Activated T-helper 1 cell treated with Interleukin-2 at 50 U/mL for 16 hours (primary cell): ENCODE measurements around the gene IL31RA.

Experiments used
- DNase-seq: peaks from one replicate; pipeline ENCODE4 v3.0.0-alpha.2; 2020; ENCODE audit warnings: low read depth

IL31RA gene

DNA sequence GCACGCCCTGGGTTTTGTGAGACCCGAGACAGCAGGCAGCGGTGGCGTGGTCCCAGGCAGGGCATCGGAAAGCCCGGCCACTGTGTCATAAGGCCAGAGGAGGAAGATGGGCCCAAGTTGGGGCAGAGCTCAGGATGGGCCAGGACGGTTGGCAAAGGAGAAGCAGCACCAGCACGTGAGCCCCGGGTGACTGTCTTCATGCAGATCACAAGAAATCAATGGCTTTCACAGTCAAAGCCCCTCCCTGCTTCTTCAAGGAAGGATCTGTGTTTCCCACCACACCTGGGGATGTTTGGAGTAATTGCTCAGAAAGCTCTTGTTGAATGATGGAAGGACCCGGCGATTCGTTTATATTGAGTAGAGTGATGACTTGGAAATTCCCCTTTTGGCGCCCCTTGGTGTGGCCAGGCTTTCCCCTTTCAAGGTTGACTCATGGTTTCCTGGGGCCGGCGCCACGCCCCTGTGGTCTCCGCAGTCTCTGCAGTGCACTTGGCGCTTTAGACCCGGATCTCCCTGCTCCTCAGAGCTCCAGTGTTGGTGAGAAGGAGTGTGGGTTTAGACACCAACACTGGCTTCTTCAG, 52.1 kb downstream of the IL31RA start:
- peak; percentile 31 for DNase-seq

DNA sequence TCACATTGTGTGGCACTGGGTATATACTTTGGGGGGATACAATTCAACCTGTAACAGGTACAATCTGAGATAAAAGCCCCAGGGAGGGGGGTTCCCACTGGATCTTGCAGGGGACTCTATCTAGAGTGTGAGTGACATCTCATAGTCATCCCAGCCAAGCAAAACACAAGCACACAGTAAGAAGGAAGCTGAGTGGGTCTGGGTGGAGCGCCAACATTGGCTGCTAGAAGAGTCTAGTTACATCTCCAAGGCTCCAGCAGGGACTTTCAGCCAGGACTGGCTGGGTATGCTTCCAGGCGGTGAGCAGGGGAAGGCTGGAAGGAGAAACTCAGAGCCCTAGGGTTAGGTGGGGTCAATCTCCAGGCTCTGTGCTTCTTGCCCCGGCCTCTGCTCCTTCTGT, 53.0 kb downstream of the IL31RA start:
- DNase-seq = no peak

DNA sequence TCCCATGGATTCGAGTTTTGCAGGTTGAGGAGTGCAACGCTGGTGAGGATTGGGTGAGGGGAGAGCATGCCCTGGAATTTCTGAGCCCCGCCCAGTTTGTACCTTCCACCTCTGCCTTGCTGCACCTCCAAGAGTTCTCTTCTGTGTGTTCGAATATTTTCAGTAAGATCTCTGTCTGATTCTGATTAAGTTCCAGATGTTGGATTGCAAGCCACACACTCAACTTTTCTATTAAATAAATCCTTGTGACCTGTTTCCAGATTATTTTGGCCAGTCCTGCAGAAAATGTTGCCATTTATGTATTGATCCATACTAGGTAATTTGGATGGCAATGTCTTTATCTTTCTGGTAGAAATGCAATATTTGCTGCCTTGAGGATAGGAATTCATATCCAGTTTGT, 54.1 kb downstream of the IL31RA start:
- no peak for DNase-seq

DNA sequence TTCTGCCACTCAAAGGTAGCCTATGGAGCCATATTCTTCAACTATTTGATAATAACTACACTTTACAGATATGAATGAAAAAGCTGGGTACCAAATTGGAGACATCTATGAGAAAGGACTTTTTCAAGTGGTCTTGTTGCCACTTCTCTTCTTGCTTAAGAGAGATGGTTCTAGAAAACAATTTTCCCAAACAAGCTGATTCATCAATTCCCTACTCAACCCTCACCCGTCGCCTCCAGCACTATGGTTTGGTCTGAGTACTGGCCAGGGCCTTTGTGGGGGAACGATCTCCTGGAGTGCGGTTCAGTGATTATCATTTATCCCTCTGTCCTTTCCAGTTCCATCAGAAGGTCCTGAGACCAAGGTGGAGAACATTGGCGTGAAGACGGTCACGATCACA, 56.8 kb downstream of the IL31RA start:
- DNase-seq = no peak

DNA sequence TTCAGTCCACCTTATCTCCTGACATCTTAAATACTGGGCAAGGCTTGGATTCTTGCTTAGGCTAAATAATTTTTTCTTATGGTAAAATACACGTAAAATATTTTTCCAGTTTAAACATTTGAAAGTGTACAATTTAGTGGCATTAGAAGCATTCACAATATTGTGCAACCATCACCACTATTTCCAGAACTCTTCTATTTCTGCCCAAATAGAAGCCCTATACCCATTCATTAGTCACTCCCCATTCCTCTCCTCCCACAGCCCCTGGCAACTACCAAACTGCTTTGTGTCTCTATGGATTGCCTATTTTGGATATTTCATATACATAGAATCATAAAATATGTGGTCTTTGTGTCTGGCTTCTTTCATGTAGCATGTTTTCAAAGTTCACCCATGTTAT, 57.6 kb downstream of the IL31RA start:
- DNase-seq = no peak

DNA sequence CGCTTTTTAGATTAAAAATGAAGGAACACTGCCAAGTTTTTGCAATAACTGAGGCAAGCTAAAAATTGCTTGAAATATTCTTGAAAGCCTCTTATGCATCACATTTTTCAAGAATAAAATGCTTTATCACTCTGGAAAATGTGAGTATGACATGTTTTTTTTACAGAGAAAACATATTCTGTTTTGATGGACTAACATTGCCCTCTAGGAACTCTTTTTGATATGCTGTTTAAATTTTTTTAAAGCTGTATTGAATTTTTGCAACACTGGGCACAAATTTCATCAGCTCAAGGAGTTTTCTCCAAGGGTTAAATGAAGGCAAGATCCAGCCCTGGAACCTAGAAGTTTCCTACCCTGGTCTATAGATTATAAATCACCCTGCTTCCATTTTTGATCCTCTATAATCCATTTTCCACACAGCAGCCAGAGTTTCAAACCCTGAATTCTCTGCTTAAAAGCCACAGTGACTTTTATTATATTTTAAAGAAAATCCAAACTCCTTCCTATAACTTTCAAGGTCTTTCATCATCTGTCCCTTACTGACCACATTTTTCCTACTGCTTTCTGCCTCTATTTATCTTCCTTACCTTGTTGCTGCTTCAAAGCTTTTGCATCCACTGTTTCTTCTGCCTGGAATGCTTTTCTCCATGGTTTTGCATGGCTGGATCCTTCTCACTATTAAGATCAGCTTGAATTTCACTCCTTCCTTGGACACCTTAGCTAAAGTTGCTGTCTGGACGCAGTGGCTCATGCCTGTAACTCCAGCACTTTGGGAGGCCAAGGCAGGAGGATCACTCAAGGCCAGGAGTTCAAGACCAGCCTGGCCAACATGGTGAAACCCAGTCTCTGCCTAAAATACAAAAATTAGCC, 60.9 kb downstream of the IL31RA start:
- DNase-seq = no peak

DNA sequence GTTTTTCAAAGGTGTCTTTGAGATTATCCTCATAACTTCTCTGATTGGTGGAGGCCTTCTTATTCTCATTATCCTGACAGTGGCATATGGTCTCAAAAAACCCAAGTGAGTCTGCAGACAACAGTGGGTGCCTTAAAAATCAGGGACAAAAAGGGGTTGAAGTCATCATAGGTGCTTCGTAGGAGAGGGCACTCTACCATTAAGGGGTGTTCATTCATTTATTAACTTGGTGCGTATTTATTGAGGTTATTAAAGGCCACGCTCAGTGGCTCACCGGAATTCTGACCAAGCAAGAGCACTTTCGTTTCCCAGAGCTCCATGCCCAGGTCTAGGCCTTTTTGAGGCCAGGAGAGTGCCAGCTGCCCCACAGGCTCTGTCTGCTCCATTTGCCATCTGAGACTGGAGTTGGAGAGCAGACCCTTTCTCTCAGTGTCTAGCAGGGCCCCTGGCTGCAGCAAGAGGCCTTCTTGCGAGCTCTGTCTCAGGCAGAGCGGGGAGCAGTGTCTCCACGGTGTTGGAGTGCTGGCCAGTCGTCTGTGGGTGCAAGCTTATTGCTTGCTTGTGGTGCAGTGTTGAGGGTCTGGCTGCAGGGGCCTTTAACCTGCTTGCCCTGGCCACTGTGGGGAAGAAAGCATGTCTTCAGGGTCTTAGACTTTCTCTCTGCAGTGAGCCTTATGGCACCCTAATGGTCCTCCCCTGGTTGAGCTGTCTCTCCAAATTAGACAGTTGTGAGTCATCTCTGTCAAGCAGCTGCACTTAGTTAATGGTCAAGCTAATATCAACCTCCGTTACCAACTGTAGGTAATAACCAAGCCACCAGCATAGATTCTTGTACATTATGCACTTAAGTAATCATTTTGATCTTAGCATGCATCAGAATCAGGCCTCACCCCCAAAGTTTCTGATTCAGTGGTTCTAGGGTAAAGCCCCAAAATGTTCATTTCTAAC, 62.6 kb downstream of the IL31RA start:
- no peak for DNase-seq

DNA sequence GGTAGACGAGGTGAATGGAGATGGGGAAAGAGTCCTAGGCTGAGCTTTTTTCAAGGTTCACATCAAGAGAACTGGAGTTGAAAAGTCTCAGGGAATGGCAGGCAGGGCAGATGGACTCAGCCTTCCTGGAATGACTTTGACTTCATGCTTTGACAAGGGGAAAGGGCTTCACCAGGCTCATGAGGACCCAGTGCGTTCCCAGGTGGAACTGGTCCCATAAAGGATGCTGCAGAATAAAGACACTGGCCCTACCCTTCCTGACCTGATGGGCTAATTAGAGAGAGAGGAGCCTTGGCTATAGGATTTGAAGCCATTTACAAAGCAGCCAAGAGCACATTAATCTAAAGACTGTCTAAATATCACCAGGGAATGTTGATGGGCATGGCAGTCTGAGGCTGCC, 63.8 kb downstream of the IL31RA start:
- no peak for DNase-seq

DNA sequence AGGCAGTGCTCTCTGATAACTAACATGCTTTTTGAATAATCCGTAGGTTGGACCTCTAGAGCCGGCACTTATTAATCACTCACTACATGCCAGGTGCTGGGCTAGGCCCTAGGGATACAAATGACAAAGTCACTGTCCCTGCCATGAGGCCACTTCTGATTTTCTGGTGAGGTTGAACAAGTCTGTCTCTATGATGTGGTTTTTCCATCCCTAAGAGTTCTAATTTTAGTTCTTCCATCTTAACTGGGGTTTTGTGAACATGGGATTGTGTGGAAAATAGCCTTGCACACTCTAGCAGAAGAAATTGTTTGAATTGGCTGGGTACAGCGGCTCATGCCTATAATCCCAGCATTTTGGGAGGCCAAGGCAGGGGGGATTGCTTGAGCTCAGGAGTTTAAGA, 64.6 kb downstream of the IL31RA start:
- DNase-seq = no peak

DNA sequence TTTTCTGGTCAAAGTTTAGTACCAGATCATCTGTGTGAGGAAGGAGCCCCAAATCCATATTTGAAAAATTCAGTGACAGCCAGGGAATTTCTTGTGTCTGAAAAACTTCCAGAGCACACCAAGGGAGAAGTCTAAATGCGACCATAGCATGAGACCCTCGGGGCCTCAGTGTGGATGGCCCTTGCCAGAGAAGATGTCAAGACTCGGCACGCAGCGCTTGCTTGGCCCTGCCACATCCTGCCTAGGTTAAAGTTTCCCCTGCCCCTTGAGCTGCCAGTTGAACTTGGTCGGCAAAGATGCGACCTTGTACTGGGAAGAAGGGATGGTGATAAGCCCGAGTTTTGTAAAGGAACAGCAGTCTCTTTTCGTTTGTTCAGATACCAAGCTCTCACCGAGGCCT, 65.8 kb downstream of the IL31RA start:
- no peak for DNase-seq

DNA sequence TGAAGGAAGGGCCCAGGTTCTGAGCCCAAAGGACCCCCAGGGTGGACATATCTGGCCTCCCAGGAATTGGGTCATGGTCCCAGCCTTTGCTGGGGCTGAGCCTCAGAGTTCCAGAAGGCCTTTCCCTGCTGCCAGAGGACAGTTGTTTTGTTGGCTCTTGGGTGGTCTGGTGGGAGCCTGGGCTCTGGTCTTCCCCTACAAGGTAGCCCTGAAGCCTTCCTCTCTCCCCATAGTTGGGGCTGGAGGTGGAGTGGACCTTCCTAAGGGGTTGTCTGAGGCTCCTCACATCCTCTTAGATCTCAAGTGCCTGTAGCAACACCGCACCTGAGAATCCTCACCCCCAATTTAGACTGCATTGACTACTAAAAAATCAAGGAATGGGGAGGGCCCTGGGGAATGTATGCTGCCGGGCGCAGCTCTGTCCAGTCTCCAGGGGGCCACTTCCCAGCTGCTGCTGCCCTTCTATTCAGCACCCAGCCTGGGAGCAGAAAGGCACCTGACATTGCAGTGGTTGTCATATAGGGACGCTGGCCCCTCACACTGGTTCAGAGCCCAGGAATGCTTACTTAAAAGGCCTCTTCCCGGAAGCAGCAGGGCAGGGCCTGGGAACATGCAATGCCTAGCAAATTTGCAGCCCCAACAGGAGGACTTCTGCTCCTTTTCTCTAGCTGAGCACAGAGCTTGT, 66.4 kb downstream of the IL31RA start:
- no peak for DNase-seq

DNA sequence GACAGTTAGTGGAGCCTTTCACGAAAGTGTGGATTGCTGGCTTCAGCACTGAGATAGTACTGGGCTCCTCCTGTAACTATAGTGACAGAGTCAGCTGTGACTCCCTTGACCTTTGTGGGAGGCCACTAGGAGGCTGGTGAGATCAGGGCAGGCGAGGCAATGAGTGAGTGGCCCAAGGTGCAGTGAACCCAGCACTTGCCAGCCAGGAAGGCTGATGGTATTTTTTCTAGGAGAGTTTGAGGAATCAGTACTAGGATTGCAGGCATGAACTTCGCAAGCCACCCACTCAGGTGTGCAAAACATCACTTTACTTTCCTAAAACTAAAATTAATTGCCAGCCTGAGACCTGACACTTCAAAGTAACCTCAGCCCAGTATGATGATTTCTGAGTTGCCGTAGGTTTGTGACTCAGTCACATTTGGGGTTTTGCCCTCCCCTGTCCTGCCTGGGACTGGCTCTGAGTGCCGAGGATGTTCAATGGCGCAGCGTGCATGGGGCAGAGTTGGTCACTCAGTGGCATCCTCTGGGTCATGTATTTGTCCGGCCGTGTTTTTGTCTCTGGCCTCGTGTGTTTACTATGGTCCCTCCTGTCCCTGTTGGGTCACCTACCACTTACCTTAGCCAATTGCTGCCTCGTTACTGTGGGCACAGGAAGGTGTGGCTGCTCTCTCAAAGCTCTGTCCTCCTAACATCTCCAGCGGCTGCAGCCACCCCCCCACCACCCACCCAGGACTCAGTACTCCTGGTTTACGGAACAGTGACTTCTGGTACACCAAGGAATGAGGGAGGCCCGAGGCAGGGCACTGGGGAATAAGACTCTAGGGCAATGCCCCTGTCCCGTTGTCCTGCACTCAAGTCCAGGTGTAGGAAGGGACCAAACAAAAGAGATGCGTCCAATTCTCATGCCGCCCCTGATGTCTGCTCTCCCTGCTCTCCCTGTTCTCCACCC, 67.2 kb downstream of the IL31RA start:
- no peak for DNase-seq

DNA sequence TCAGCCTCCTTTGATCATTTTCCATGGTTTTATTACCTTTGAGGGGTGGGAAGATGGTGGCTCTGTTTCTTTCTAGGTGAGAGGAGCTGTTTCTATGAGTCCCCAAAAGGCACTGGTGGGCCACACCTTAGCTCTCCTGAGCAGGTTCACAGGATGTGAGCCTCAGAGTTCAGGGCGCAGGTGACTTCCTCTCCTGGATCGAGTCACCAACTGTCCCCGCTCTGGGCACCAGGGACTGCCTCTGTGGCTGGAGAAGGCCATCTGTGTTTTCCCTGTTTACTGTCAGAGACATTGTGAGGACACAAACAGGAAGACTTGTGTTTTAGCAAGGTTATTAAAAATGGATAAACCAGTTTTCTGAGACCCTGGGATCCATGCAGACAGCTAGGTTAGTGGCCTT, 68.5 kb downstream of the IL31RA start:
- no peak for DNase-seq

DNA sequence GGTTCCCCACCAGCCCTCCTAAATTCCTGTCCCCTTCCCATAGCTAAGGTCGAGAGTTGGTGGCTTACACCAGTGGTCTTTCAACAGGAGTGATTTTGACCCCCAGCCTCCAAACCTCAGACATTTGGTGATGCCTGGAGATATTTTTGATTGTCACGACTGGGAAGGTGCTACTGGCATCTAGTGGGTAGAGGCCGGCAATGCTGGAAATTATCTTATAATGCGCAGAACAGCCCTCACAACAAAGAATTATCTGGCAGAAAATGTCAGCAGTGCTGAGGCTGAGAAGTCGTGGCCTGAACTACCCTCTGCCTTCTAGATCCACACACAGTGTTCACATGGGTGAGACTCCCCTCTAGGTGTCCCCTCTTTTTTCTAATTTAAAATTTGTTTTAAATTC, 69.6 kb downstream of the IL31RA start:
- no peak for DNase-seq

DNA sequence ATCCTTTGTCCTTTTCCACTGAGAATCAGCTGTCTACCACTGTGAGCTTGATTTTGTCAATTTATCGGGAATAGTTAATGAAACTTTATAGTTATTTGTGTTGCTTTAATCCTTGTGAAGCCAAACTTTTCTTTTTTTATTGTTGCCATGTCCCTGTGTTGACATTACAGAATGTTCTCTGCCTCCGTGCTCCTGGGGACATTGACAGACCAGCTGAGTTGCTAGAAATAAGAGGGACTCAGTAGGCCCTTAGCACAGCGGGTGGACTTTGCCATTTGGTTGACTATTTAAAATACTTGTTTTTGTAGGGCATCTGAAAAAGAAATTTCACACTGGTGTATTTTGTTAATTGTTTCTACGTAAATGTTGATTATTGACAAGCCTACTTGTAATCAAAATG, 70.5 kb downstream of the IL31RA start:
- no peak for DNase-seq

DNA sequence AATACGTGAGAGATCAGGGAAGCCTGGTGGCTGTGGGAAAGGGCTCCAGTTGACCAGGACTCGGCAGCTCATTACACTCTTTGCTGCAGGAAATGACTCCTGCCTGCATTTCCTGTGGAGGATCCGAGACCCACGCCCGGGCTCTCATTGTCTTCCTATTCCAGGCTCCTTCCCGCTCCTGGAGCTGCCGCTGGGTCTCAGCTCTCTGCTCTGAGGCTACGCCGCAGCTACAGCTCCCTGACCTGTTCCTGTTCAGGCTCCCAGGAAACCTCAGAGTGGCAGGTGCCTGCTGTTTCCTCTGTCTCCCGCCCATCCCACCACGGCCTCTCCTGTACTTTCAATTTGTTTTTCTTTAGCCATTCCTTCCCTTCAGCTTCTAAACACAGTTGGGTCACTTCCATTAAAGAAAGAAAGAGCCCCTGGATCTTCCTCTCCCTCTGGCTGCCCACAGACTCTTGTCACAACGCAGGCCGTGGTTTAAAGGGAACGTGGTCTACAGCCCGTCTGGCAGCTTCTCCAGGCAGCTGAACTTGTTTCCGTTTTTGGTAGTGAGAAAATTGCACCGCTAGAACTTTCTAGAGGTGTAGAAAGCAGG, 72.1 kb downstream of the IL31RA start:
- no peak for DNase-seq

DNA sequence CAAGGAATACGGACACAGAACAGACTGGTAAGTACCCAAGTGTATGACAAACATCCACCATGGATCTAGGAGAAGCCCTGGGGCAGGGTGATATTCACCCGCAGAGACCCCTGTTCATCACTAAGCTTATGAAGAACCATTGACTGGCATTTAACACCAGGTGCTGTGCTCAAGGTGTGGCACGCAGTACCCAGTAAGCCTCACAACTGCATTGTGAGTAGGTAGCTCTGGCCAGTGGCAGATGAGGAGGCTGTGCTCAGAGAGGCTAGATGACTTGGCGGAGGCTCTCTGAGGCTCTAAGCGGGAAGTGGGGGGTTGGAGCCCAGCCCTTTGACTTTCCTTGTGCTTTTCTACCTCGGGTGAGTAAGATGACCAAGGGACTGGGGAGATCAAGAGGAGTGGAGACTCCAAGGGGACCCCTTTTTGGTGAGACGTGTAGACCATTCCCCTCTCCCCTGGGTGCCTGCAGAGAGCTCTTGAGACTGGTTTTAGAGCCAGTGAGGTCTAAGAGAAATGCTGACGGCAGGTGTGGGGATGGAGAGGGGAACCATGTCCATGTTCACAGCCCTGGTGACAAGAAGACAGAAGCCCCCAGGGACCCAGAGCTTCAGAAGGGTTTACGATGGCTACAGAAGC, 72.8 kb downstream of the IL31RA start:
- DNase-seq = no peak

DNA sequence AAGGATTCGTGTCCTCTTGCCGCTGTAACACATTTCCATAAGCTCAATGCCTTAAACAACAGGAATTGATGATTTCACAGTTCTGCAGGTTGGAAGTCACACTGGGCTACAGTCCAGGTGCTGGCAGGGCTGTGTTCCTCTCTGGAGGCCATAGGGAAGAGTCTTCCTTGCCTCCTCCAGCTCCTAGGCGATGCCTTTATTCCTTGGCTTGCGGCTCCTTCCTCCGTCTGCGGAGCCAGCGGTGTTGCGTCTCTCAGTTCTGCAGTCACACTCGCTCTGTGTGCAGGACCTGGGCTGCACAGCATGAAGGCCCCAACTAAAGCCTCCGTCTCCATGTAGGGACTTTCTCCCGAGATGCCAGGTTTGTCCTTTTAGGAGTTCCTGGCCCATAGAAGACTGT, 73.6 kb downstream of the IL31RA start:
- DNase-seq = no peak

DNA sequence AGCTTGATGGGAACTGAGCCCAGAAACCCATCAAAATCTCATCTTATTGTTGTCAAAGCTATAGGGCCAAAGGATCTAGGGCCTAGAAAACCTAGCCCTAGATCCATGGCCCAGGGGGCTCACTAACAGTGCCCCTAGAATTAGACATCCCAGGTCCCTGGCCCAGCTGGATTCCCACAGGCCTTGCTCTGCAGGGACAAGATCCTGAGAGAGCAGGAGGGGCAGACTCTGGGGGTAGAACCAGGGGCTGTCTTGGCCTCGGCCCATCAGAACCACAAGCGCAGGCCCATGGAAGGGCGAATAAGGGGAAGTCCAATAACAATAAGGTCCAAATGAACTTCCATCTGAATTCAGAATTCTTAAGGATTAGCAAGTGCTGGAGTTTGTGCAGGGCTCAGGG, 74.0 kb downstream of the IL31RA start:
- DNase-seq = no peak

DNA sequence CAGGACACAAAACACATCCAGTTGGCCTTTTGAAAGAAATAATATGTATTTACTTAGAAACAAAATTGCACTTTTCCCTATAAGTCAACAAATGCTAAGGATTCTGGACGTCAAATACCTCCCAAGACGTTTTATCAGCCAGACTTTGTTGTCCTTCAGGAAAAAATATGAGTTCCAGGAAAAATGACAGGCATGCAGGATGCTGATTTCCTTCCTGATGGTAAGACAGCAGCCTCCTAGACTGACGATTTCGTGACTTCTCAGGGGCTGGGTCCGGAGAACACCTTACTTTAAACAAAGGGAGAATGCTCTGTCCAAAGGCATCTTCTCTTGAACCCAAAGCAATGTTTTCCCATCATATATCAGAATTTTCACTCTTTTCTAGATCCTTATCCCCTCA, 74.6 kb downstream of the IL31RA start:
- DNase-seq = no peak
